Loucy (cell line): ENCODE results near the gene NAB2.

Experiments
- CTCF ChIP-seq: fragments of 200-600 bp; sonication (generic); conservative IDR thresholded peaks from 2 replicates; pipeline ENCODE4 v1.5.1; 2014; ENCODE audit warnings: mild to moderate bottlenecking, antibody characterized with exemption, low read length
- EZH2phosphoT487 ChIP-seq: fragments of 200-600 bp; IDR thresholded peaks from 2 replicates; pipeline ENCODE4 v1.6.1; 2018; ENCODE audit warnings: antibody characterized with exemption, mild to moderate bottlenecking, moderate library complexity, borderline replicate concordance

- TF ChIP-seq CTCF (peak; percentile 97), EZH2phosphoT487 (no peak)
Measured at GRCh38 chr12:57124261-57124877, 35.5 kb downstream of the NAB2 start.
